Neural crest cell (in vitro differentiated cells): ENCODE data around the gene LGR5. TPM values are rescaled to one million over a fixed set of nuclear protein-coding genes. Genes with fewer than 3 reads are reported as not detected.

Experiments
- DNase-seq: peaks from one replicate; pipeline ENCODE4 v3.0.0; 2021; ENCODE audit warnings: low read depth, mixed read lengths, low spot score
- H3K27ac Mint-ChIP-seq: one replicate; pipeline ENCODE4 v1.8.0; 2021; ENCODE audit warnings: mild to moderate bottlenecking, mixed read lengths; ENCODE audit not compliant: unreplicated experiment
- H3K27me3 Mint-ChIP-seq: 2 replicates; pipeline ENCODE4 v1.8.0; 2021; ENCODE audit warnings: low read depth, mild to moderate bottlenecking, mixed read lengths
- H3K36me3 Mint-ChIP-seq: 2 replicates; pipeline ENCODE4 v1.8.0; 2021; ENCODE audit warnings: low read depth, mild to moderate bottlenecking, mixed read lengths
- H3K4me1 Mint-ChIP-seq: 2 replicates; pipeline ENCODE4 v1.8.0; 2021; ENCODE audit warnings: mixed read lengths
- H3K4me3 Mint-ChIP-seq: one replicate; pipeline ENCODE4 v1.8.0; 2021; ENCODE audit warnings: mild to moderate bottlenecking, mixed read lengths
- H3K9me3 Mint-ChIP-seq: 2 replicates; pipeline ENCODE4 v1.8.0; 2021; ENCODE audit warnings: mixed read lengths
- CTCF ChIP-seq: fragments of 200-600 bp; sonication (generic); conservative IDR thresholded peaks from 2 replicates; pipeline ENCODE4 v1.5.0; 2021; ENCODE audit warnings: antibody characterized with exemption, mild to moderate bottlenecking
- total RNA-seq: library from RNA; stranded (reverse); gene quantifications from 2 replicates; pipeline ENCODE4 v1.2.1, GENCODE V29; 2021

Gene LGR5
- total RNA-seq, 1 donor from 2014 or later, result 10.3 TPM

- Mint-ChIP-seq H3K9me3 (no peaks in the 10 kb centered on the region), H3K27me3 (no peaks in the 10 kb centered on the region), H3K4me3 (no peak overlapping the region), H3K27ac (no peak overlapping the region), H3K36me3 (peaks cover 3% of the 10 kb centered on the region), H3K4me1 (no peaks in the 10 kb centered on the region)
- no peak for DNase-seq
- TF ChIP-seq CTCF, result no peak
These were observed 39.1 kb upstream of the LGR5 start for GRCh38 chr12:71400481-71400880.

DNA sequence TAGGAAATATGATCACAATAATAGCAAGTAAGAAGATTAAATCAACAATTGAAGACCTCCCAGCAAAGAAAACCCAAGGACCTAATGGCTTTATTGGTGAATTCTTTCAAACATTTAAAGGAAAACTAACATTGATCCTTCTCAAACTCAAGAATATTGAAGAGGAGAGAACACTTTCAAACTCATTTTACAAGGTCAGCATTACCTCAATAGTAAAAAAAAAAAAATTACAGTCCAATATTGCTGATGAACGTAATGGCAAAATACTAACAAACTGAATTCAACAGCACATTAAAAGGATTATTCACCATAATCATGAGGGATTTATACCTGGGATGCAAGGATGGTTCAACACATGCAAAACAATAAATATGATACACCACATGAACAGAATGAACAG lies 33.7 kb upstream of the LGR5 start:
- no peak overlapping the region for H3K4me3 Mint-ChIP-seq
- no peak for DNase-seq
- H3K27me3 Mint-ChIP-seq, result no peaks in the 10 kb centered on the region
- H3K4me1 Mint-ChIP-seq, result no peaks in the 10 kb centered on the region
- peaks cover 8% of the 10 kb centered on the region for H3K9me3 Mint-ChIP-seq
- H3K36me3 Mint-ChIP-seq, result peaks cover 10% of the 10 kb centered on the region
- TF ChIP-seq CTCF, result no peak
- H3K27ac Mint-ChIP-seq, result no peak overlapping the region

DNA sequence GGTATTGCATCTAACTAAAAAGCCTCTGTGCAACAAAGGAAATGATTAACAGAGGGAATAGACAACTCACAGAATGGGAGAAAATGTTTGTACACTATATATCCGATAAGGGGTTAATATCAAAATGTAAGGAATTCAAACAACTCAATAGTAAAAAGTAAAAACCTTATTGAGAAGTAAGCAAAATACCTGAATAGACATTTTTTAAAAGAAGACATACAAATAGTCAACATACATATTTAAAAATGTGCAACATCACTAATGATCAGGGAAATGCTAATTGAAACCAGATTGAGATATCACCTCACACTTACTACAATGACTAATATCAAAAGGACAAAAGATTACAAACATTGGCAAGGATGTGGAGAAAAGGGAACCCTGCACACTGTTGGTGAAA lies 31.9 kb upstream of the LGR5 start:
- DNase-seq, result no peak
- Mint-ChIP-seq H3K27ac (no peak overlapping the region), H3K4me1 (no peaks in the 10 kb centered on the region), H3K27me3 (peaks cover under 1% of the 10 kb centered on the region), H3K4me3 (no peak overlapping the region), H3K36me3 (peaks cover 17% of the 10 kb centered on the region), H3K9me3 (peaks cover 21% of the 10 kb centered on the region)
- TF ChIP-seq CTCF, result no peak

GRCh38 chr12:71410844-71411243 lies 28.8 kb upstream of the LGR5 start:
- H3K9me3 Mint-ChIP-seq, result peaks cover 26% of the 10 kb centered on the region
- H3K4me1 Mint-ChIP-seq, result no peaks in the 10 kb centered on the region
- H3K27me3 Mint-ChIP-seq, result peaks cover 7% of the 10 kb centered on the region
- H3K27ac Mint-ChIP-seq, result no peak overlapping the region
- TF ChIP-seq CTCF, result no peak
- H3K4me3 Mint-ChIP-seq, result no peak overlapping the region
- no peak for DNase-seq
- peaks cover 17% of the 10 kb centered on the region for H3K36me3 Mint-ChIP-seq

GRCh38 chr12:71411635-71412034 lies 28.0 kb upstream of the LGR5 start:
- no peak for DNase-seq
- Mint-ChIP-seq H3K4me3 (no peak overlapping the region), H3K27ac (no peak overlapping the region), H3K27me3 (peaks cover 7% of the 10 kb centered on the region), H3K36me3 (peaks cover 17% of the 10 kb centered on the region), H3K9me3 (peaks cover 26% of the 10 kb centered on the region), H3K4me1 (no peaks in the 10 kb centered on the region)
- no peak for TF ChIP-seq CTCF
